Smooth muscle cell (in vitro differentiated cells): ENCODE data around the gene STEAP3. TPM values are rescaled to one million over a fixed set of nuclear protein-coding genes. Genes with fewer than 3 reads are reported as not detected.

Source experiments
- DNase-seq: peaks from one replicate; lab custom pipeline; 2025; ENCODE audit not compliant: unreplicated experiment; lab: John Stamatoyannopoulos, UW
- H2AFZ ChIP-seq: fragments of 200-600 bp; sonication (generic); 2 replicates; pipeline ENCODE4 v1.6.0; 2016; ENCODE audit warnings: antibody characterized with exemption, low read depth, mild to moderate bottlenecking
- H3F3A ChIP-seq: fragments of 200-600 bp; sonication (generic); 2 replicates; pipeline ENCODE4 v1.6.0; 2017; ENCODE audit warnings: antibody characterized with exemption, low read depth
- H3K27ac ChIP-seq: fragments of 200-600 bp; sonication (generic); 2 replicates; pipeline ENCODE4 v1.5.1; 2016; ENCODE audit warnings: low read depth, mild to moderate bottlenecking
- H3K27me3 ChIP-seq: fragments of 200-600 bp; sonication (generic); 2 replicates; pipeline ENCODE4 v1.6.1; 2016; ENCODE audit warnings: low read depth, mild to moderate bottlenecking
- H3K36me3 ChIP-seq: fragments of 200-600 bp; sonication (generic); 2 replicates; pipeline ENCODE4 v1.5.1; 2016; ENCODE audit warnings: low read depth
- H3K4me1 ChIP-seq: fragments of 200-600 bp; sonication (generic); 2 replicates; pipeline ENCODE4 v1.5.1; 2016; ENCODE audit warnings: low read depth
- H3K4me2 ChIP-seq: fragments of 200-600 bp; sonication (generic); 2 replicates; pipeline ENCODE4 v1.6.0; 2016; ENCODE audit warnings: mild to moderate bottlenecking
- H3K4me3 ChIP-seq: fragments of 200-600 bp; sonication (generic); 2 replicates; pipeline ENCODE4 v1.5.1; 2016; ENCODE audit warnings: mild to moderate bottlenecking
- H3K79me2 ChIP-seq: fragments of 200-600 bp; sonication (generic); 2 replicates; pipeline ENCODE4 v1.6.0; 2016; ENCODE audit warnings: low read depth, mild to moderate bottlenecking
- H3K9ac ChIP-seq: fragments of 200-600 bp; sonication (generic); 2 replicates; pipeline ENCODE4 v1.6.0; 2016; ENCODE audit warnings: low read depth
- H3K9me3 ChIP-seq: fragments of 200-600 bp; sonication (generic); replicated peaks from 2 replicates; pipeline ENCODE4 v1.5.1; 2016; ENCODE audit warnings: low read depth
- H4K20me1 ChIP-seq: fragments of 200-600 bp; sonication (generic); 2 replicates; pipeline ENCODE4 v1.6.0; 2016; ENCODE audit warnings: low read depth
- CTCF ChIP-seq: fragments of 200-600 bp; sonication (generic); IDR thresholded peaks from 2 replicates; pipeline ENCODE4 v1.5.1; 2017; ENCODE audit warnings: borderline replicate concordance, mild to moderate bottlenecking, antibody characterized with exemption; ENCODE audit not compliant: insufficient read depth, poor library complexity, severe bottlenecking
- WGBS: methylation state at CpG from one replicate; pipeline ENCODE4 v1.1.7; 2016; ENCODE audit warnings: low lambda C conversion rate; 5-methylcytosine and 5-hydroxymethylcytosine counted together
- polyA plus RNA-seq: library from polyadenylated mRNA; unstranded; fragments of >200 nt; fragmentation: Nextera tagmentation; extraction: Ambion mirVana; gene quantifications from 2 replicates; pipeline ENCODE4 v1.2.1, GENCODE V29; 2016
- total RNA-seq: library from RNA; depleted of rRNA; stranded (reverse); fragments of >200 nt; gene quantifications from 2 replicates; pipeline ENCODE4 v1.2.3, GENCODE V29; 2014

Gene STEAP3
- total and polyA plus RNA-seq, 2 experiments from 2014 or later, result 0.87 to 2.9 TPM

DNA sequence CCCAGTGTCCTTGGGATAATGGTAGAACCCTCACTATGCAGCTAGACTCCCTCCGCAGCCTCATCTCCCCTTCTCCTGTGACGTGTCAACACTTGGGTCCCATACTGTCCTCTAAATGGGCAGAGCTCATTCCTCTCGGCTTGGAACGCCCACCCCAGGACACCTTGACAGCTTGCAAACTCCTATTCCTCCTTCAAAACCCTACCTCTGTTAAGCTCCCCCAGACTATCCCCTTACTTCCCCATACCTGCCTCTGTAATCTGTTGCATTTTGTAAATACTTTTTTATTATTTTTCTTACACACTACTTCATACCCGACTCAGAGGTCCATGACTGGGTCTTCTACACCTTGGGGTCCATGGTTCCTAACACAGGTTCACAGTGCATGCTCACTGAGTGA, 28.0 kb downstream of the STEAP3 start:
- H4K20me1 ChIP-seq, result no peaks in the 10 kb centered on the region
- H3K27me3 ChIP-seq, result no peaks in the 10 kb centered on the region
- H3K79me2 ChIP-seq, result no peaks in the 10 kb centered on the region
- no peak overlapping the region for H3K4me3 ChIP-seq
- no peaks in the 10 kb centered on the region for H3K9me3 ChIP-seq
- H3K4me2 ChIP-seq, result no peak overlapping the region
- no peaks in the 10 kb centered on the region for H3K36me3 ChIP-seq
- H3K27ac ChIP-seq, result no peak overlapping the region
- H2AFZ ChIP-seq, result no peak overlapping the region
- no peak overlapping the region for H3K9ac ChIP-seq
- H3F3A ChIP-seq, result peaks cover 17% of the 10 kb centered on the region
- H3K4me1 ChIP-seq, result peaks cover 10% of the 10 kb centered on the region
- WGBS, result 98% methylated on average over 5 of the region's 5 CpGs
- TF ChIP-seq CTCF, result no peak
- DNase-seq, result no peak

- H3K9ac ChIP-seq, result peak overlapping the region; percentile 74
- no peaks in the 10 kb centered on the region for H3K36me3 ChIP-seq
- WGBS, result 36% methylated on average over 12 of the region's 12 CpGs
- no peaks in the 10 kb centered on the region for H3K9me3 ChIP-seq
- TF ChIP-seq CTCF, result no peak
- H3K4me2 ChIP-seq, result peak overlapping the region; percentile 65
- no peak overlapping the region for H3K4me3 ChIP-seq
- H3K27me3 ChIP-seq, result no peaks in the 10 kb centered on the region
- no peaks in the 10 kb centered on the region for H3K79me2 ChIP-seq
- H4K20me1 ChIP-seq, result no peaks in the 10 kb centered on the region
- DNase-seq, result no peak
- no peak overlapping the region for H2AFZ ChIP-seq
- peak overlapping the region; percentile 96 for H3K27ac ChIP-seq
- H3F3A ChIP-seq, result peaks cover 25% of the 10 kb centered on the region
- peaks cover 16% of the 10 kb centered on the region for H3K4me1 ChIP-seq
Observed at GRCh38 chr2:119252186-119253113, 28.8 kb downstream of the STEAP3 start.

DNA sequence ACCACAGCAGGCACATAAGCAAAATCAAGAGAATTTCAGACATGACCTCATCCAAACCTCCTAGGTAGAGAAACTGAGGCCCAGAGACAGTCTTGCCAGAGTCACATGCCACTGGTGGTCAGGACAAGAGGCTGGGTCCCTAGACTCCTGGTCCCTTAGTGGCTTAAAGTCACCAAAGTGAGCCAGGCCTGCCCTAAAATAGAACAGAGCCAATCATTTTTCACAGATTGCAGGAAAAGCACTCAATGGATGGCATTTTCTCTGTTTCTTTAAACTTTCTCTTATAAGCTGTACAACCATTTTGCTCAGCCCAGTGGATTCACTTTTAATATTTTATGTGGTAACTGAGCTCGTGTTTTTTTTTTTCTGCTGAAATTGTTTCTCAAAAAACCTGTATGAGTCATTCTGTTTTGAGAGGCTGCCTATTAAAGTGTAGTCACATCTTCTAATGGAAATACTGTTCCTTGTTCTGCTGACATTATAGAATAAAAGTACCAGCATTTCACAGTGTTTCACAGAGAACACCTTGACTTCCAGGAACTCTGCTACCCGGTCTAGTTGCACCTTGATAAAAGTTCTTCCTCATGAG, 29.6 kb downstream of the STEAP3 start:
- 44% methylated on average over 2 of the region's 2 CpGs for WGBS
- TF ChIP-seq CTCF, result no peak
- no peaks in the 10 kb centered on the region for H4K20me1 ChIP-seq
- no peak overlapping the region for H3K4me3 ChIP-seq
- peak overlapping the region; percentile 96 for H3K27ac ChIP-seq
- H3K36me3 ChIP-seq, result no peaks in the 10 kb centered on the region
- peak overlapping the region; percentile 74 for H3K9ac ChIP-seq
- no peak for DNase-seq
- H3K4me1 ChIP-seq, result peaks cover 16% of the 10 kb centered on the region
- H3K4me2 ChIP-seq, result peak overlapping the region; percentile 48
- no peaks in the 10 kb centered on the region for H3K79me2 ChIP-seq
- no peaks in the 10 kb centered on the region for H3K27me3 ChIP-seq
- H2AFZ ChIP-seq, result no peak overlapping the region
- H3K9me3 ChIP-seq, result no peaks in the 10 kb centered on the region
- peaks cover 25% of the 10 kb centered on the region for H3F3A ChIP-seq
